Activated gamma-delta T cell treated with Interleukin-2 at 50 U/mL for 16 hours (primary cell): ENCODE measurements around the gene SNPH.
A peak's percentile ranks its signal among the peaks of the same experiment; 100 is the strongest.

ENCODE experiments used
- DNase-seq: peaks from one replicate; pipeline ENCODE4 v3.0.0-alpha.2; 2020

SNPH gene

DNA sequence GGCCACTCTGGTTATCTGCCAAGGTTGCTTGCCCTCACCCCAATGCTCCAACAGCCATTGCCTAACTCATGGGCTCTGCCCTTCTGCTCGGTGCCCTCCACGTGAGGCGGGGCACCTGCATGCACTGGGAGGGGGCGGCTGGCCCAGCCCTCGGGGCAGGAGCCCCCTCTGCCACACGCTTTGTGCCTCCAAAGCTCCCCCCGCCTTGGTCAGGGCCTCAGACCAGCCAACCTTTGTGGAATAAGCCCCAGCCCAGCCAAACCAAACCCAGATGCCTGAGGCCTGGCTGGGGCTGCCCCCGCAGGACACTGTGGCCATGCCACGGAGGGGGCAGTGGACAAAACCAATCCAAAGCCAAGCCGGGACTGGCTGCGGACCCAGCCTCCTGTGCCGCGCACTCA, 41.5 kb downstream of the SNPH start:
- DNase-seq: no peak

DNA sequence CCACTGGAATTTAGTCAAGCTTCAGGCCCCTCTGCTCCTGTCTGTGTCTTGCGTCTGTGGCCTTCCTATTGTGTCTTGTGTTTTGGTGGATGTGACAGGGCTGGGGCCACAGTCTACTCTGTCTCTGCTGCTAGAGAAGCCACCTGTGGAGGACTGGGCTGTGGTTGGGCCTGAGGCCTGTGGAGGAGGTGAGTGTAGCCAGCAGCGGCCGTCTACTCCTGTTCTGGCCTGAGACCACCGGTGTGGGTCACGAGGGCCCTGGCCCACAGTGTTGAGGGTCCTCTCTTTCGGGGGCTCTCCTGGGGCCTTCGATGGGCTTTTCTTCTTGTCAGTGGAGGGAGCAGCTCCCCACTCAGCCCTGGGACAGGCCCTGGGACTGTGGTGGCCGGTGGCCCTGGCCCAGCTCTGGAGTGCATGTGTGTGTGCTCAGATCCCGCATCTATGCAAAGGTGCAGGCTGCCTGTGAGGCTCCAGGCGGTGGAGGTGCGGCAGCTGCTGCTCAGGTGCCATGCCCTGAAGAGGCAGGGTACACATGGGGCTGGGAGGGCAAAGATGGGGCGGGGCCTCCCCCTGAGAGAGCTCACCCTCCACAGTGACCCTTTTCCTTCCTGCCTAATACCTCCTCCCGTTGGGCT, 42.1 kb downstream of the SNPH start:
- no peak for DNase-seq

- no peak for DNase-seq
Observed at GRCh38 chr20:1308702-1309095, 42.6 kb downstream of the SNPH start.

- DNase-seq: no peak
Observed at GRCh38 chr20:1309439-1309847, 43.3 kb downstream of the SNPH start.

DNA sequence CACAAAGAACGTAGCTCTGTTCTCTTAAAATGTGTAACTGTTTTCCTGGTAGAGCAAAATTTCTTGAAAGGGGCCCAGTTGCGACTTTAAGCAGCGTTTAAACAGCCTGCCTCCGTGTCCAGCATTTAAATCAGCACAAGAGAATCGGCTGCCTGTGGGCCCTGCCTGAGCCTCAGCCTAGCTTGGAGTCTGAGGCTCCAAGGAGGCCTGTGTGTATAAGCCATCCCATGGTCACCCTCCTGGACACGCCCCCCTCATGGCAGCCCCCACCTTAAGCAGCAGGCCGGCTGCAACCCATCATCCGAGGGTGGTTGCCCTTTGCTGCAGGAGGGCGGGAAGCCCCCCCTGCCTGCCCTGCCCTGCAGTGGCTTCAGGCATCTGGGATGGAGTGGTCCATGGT, 44.0 kb downstream of the SNPH start:
- DNase-seq: no peak

DNA sequence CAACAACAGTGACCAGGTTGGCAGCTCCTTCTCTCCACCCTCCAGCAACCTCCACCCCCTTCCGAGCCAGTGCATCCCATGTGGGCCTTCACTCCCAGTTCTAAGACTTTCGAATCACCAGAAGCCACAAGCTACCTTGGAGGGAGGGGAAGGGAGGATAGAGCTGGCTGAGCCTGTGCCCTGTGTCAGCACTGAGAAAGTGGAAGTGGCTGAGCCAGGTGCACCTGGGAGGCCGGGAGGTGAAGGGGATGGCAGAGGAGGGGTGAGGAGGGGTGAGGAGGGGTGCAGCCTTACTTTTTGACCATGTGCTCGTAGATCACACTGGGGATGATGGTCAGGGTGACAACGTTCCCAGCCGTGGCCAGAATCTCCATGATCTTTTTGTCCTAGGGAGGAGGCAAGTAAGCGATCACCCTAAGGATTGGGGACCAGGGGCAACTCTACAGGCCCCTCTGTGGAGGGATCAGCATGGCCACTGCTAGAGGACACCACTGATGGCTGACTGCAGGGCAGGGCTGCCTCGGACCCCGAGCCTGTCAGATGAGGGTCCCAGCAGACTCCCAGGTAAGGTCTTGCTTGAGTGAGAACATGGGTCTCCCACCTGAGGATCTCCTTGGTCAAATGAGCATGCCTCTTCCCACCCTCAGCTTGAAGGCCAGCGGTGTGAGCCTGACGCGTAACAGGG, 44.6 kb downstream of the SNPH start:
- DNase-seq: no peak

- no peak for DNase-seq
Observed at GRCh38 chr20:1312308-1312707, 46.2 kb downstream of the SNPH start.

- no peak for DNase-seq
Observed at GRCh38 chr20:1312904-1313235, 46.8 kb downstream of the SNPH start.

- peak; percentile 62 for DNase-seq
Observed at GRCh38 chr20:1313236-1313964, 47.3 kb downstream of the SNPH start.

GRCh38 chr20:1315804-1316203, 49.7 kb downstream of the SNPH start:
- no peak for DNase-seq

DNA sequence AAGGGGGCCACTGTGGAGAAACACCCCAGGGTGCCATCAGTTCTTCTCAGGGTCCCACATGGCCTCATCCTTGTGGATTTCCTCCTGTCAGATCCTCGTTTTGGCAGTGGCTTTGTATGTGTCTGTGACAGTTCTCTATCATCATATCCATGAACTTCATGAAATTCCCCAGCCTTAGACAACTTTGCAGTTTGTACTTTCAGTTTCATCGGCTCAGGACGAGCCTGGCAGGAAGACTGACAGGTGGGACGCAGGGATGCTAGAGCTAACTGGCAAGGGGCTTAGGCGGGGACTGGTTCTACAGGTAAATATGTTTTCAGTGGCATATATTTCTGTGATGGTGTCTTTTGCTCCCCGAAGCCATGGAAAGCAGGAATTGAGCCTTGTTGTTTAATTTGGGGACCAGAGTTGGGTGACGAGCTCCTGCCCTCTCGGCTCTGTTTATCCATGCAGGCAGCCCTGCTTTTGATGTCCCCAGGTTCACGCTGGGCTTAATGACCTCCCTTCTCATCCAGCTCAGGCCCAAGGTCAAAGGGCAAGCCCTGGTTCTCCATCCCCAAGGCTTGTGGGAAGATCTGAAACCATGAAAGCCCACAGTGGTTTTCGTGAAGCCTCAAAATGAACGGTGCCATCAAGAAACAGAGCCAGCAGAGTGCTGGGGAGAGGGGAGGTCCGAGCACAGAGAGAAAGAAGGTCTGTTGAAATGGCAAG, 51.6 kb downstream of the SNPH start:
- no peak for DNase-seq

GRCh38 chr20:1319051-1319450, 53.0 kb downstream of the SNPH start:
- DNase-seq: no peak

GRCh38 chr20:1319462-1319861, 53.4 kb downstream of the SNPH start:
- no peak for DNase-seq

GRCh38 chr20:1320016-1320415, 53.9 kb downstream of the SNPH start:
- no peak for DNase-seq

DNA sequence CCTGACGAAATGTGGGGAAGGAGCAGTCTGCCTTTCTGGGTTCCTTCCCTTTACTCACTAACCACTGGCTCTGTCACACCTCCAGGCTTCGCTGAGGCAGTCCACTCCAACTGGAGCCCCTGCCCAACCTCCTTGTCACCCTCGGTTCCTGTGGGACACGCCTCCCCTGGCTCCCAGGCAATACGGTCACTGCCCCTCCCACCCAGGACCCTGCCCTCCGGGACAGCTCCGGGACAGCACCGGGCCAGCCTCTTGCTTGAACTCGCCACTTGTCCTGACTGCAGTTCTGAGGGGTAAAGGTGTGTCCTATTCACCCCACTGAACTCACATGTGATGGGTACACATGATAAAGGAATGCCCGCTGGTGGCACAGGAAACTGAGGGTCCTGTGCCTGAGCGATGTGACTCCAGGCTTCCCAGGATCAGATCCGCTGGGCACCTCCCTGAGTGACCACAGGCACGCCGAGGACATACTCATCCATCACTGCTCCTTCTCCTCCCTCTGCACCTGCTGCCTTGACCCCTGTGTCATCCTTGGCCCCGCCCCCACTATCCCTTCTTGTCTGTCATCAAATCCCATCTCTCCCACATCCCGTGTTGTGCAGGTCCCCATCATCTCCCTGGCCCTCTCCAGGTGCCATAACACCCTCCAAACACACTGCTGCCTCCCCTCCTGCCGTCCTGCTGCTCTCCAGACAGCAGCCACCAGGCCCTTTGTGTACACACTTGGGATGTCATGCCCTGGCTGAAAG, 55.0 kb downstream of the SNPH start:
- DNase-seq: no peak

GRCh38 chr20:1321654-1321939, 55.5 kb downstream of the SNPH start:
- no peak for DNase-seq

- no peak for DNase-seq
Observed at GRCh38 chr20:1322511-1323245, 56.6 kb downstream of the SNPH start.

DNA sequence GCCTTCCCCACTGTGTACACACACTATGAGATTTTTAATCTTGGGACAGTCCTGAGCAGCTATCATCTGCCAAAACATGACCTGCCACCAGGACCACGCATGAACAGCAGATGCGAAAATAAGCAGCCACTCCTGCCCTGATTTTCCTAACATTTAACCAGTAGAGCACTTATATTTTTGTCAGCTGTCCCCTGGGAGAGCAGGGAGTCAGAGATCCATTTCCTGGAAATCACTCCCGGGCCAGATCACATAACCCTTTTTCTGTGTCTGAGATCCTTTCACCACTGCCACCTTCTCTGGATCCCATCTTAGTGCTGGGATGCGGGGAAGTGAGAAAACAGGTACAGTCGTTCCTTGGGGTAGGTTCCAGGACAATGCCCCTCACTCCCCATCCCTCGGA, 57.2 kb downstream of the SNPH start:
- DNase-seq: no peak

DNA sequence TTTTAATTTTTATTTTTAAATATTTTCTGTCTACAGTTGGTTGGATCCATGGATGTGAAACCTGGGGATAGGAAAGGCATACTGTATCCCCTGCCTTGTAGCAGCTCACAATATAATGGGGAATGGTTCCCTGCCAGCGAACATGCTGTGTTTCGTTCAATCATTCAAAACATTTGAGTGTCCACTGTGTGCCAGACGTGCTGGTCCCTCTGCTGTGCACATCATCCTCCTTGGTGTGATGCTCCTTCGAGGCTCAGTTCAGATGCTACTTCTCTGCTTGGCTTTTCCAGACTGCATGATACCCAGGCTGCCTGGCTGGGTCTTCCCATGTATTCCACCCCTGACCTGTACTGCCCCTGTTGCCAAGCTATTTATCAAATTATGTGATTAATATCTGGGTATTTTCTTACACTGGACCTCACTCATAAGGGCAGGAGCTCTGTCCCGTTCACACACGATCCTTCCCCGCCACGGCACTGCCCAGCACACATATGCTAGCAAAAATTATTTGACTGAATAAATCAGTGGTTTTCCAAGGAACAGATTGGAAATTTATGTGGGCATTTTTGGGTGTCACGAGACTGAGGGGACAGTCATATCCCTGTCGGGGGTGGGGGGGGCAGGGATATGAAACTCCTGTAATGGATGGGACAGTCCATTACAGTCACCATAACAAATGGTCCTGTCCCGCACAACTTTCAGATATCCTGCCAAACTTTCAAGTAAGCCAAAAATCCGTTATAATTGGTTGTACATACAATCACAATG, 57.9 kb downstream of the SNPH start:
- no peak for DNase-seq

DNA sequence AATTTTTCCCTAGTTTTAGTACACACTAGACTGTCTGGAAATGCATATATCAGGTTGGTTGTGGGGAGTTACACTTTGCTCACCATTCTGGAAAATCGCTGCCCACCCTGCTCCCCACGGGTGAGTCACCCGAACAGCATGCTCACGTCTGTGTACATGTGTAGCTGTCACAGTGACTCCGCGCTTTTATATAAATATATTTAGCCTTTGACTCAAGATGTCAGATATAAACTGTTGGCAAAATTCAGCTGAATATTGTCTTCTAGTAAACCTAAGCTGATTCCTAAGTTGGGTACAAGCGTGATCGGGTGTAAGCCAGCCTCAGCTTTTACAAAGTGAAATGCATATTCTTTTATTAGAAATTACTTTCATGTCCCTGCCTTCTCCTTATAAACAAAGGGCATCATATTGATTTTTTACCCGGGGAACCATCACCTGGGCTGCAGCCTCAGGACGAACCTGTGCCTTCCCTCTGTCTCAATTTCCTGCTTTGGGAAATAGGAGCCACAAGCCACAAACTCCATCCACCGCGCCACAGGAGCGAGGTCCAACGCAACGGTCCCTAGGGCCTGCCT, 58.6 kb downstream of the SNPH start:
- DNase-seq: peak; percentile 24
